Activated CD8-positive, alpha-beta memory T cell treated with anti-CD3 and anti-CD28 coated beads, Interleukin-2, amount 50 U/mL, for 1 hour (primary cell): ENCODE results near the gene FXN.
"Not testable (repeated sequence)": the region's sequence is repeated elsewhere in the genome, so short reads cannot be mapped to it uniquely, and the experiment has no call there.

Source experiments
- DNase-seq: peaks from one replicate; pipeline ENCODE4 v3.0.0-alpha.2; 2020; ENCODE audit errors: extremely low read depth

FXN gene

GRCh38 chr9:69070201-69070600 is 34.6 kb downstream of the FXN start:
- DNase-seq, result no peak

- DNase-seq, result no peak
These were observed 35.5 kb downstream of the FXN start for GRCh38 chr9:69071059-69071458.

DNA sequence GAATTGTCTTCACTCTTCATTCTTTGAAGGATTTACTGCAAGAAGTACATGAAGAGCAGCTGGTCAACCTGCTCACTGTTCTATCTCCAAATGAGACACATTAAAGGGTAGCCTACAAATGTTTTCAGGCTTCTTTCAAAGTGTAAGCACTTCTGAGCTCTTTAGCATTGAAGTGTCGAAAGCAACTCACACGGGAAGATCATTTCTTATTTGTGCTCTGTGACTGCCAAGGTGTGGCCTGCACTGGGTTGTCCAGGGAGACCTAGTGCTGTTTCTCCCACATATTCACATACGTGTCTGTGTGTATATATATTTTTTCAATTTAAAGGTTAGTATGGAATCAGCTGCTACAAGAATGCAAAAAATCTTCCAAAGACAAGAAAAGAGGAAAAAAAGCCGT is 37.6 kb downstream of the FXN start:
- DNase-seq, result no peak

DNA sequence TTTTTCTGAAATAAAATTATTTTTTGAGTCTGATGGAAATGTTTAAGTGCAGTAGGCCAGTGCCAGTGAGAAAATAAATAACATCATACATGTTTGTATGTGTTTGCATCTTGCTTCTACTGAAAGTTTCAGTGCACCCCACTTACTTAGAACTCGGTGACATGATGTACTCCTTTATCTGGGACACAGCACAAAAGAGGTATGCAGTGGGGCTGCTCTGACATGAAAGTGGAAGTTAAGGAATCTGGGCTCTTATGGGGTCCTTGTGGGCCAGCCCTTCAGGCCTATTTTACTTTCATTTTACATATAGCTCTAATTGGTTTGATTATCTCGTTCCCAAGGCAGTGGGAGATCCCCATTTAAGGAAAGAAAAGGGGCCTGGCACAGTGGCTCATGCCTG is 39.2 kb downstream of the FXN start:
- DNase-seq, result no peak

- DNase-seq, result no peak
These were observed 41.0 kb downstream of the FXN start for GRCh38 chr9:69076550-69076949.

DNA sequence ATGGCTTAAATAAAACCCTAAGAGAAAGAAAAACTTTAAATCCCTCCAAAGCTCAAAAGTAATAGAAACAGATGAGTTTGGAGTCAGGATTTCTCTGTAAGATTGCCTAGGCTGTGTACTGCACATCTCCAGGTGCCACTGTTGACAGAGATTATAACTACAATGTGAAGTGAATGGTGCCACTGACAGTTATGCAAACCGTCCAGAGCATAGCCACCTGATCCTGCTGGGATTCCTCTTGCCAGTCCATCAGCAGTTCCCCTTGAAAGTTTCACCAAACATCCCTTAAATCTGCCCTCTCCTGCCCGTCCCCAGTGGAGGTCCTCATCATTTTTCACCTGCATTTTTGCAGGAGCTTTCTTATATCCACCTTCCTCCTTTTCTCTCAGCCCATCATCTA is 42.5 kb downstream of the FXN start:
- no peak for DNase-seq

DNA sequence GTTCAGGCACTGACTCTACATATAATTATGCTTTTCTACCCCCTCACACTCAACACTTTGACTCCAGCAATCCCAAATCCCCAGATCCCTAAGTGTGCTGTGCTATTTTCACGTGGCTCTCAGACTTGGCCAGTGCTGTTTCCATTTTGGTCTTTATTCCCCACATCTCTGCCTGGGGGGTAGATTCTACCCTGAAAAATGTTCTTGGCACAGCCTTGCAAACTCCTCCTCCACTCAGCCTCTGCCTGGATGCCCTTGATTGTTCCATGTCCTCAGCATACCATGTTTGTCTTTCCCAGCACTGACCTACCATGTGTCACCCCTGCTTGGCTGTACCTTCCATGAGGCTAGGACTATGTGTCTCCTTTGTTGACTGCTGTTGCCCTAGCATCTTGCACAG is 43.0 kb downstream of the FXN start:
- no peak for DNase-seq

DNA sequence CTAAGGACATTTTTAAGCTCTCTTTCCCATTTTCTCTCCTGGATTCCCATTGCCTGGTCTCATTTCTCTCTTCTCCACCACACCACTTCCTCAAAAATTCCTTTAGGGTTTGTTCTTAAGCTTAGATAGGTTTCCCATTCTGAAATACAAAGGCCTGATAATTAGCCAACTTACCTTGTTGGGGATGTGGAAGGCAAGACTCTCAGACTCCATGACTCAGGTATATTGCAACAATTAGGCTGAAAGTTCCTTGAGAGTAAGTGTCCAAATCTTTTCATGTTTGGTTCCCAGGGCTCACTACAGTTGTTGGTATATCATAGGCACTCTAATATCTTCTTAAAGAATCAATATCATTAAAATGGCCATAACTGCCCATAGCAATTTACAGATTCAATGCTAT is 43.6 kb downstream of the FXN start:
- no peak for DNase-seq

GRCh38 chr9:69081261-69081660 is 45.7 kb downstream of the FXN start:
- no peak for DNase-seq

GRCh38 chr9:69083321-69083720 is 47.8 kb downstream of the FXN start:
- DNase-seq, result no peak

GRCh38 chr9:69085569-69086283 is 50.2 kb downstream of the FXN start:
- no peak for DNase-seq

GRCh38 chr9:69086312-69086711 is 50.8 kb downstream of the FXN start:
- no peak for DNase-seq

DNA sequence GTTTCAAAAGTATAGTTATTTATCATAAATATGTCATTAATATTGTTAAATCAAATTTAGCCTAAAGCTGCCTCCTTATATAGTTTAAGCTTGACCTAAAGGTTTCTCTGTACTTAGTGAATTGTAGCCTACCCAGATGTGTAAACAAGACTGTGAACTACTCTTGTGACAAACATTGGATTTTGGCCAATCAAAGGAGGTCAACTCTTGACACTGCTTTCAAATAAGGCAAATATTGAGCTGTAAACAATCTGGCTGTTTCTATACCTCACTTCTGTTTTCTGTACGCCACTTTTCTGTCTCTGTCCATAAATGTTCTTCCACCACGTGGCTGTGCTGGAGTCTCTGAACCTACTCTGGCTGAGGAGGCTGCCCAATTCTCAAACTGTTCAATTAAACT is 51.2 kb downstream of the FXN start:
- no peak for DNase-seq

GRCh38 chr9:69089082-69089481 is 53.5 kb downstream of the FXN start:
- no peak for DNase-seq

DNA sequence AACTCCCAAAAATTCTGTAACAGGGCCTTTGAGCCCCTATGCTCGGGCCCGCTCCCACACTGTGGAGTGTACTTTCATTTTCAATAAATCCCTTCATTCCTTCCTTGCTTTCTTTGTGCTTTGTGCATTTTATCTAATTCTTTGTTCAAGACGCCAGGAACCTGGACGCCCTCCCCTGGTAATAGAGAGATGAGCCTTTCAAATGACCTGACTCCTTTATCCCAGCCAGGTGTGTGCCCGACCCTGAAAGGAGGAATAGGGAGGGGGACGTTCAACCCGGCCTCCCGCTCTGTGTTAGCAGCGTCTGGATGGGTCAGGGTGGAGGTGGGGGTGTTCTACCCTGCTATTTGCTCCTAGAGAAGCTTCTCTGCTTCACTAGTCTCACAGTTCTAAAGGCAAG is 53.9 kb downstream of the FXN start:
- DNase-seq, result no peak

- no peak for DNase-seq
These were observed 54.7 kb downstream of the FXN start for GRCh38 chr9:69090140-69090750.

GRCh38 chr9:69090946-69091345 is 55.4 kb downstream of the FXN start:
- DNase-seq, result no peak

DNA sequence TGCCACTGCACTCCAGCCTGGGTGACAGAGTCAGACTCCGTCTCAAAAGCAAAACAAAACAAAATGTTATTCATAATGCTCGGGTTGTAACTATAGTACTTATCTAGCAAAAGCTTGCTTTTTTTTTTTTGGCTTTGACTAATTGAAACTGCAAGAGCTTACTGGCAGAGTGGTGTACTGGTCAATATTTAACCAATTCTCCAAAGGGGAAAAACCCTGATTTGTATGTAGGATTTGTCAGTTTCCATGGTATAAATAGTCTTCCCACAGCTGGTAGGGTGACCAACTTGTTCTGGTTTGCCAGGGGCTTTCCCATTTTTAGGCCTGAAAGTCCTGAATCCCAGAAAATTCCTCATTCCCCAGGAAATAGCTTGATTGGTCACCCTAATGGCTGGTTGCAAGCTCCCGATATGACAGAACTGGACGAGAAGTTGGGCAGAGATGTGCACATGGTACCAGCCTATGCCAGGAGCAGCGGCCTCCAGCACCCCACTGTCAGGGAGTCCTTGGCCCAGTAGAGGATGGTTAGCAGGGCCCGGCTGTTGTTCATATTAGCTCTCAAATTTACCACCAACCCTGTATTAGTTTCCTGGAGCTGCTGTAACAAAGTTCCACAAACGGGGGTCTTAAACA is 58.0 kb downstream of the FXN start:
- DNase-seq, result no peak

GRCh38 chr9:69094361-69095135 is 59.0 kb downstream of the FXN start:
- not testable (repeated sequence) for DNase-seq

GRCh38 chr9:69097064-69097463 is 61.5 kb downstream of the FXN start:
- DNase-seq, result no peak

DNA sequence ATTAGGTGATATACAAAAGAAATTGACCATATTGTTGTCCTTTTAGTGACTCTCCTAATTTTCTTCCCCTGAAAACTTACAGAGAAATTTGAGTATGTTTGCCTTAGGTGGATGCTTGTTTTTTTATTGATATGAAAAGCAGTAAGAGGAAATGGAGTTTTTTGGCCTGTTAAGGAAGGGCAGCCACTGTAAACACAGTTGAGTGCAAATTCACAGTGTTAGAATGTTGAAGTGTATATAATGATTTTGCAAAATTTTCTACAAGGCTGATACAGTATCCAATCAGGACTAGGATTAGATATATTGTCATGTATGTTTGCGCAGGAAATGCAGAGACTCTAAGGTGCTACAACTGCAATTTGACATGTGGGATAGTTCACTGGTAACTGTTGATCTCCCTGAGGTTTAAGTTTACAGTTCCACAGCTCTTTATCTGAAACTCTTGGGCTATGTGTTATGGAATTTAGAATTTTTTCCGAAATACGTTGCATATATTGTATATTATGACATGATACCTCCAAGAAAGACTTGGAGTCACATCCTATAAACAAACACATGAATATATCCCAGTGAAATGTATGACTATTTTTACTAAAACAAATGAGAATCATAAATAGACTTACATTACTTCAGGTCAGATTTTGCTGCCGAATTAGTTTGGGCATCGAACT is 62.5 kb downstream of the FXN start:
- no peak for DNase-seq
